Esophagus muscularis mucosa (tissue), 4 donors: ENCODE results near the gene GMPR. TPM values are rescaled to one million over a fixed set of nuclear protein-coding genes. Genes with fewer than 3 reads are reported as not detected.

Experiments used
- DNase-seq: peaks from one replicate; pipeline ENCODE4 v3.0.0-alpha.2; 2017; ENCODE audit errors: extremely low spot score
- H3K27ac ChIP-seq, 4 donors: fragments of 200-600 bp; sonication (generic); replicated peaks in 1 of 4; 1 replicate in 3 of 4; 2 replicates in 1 of 4; pipeline ENCODE4 v1.5.1; 2016 to 2019; ENCODE audit warnings: mild to moderate bottlenecking in 1 of 4
- H3K27me3 ChIP-seq, 4 donors: fragments of 200-600 bp; sonication (generic); one replicate each; pipeline versions ENCODE4 v1.5.1 to v1.6.0; 2016 to 2019
- H3K36me3 ChIP-seq, 4 donors: fragments of 200-600 bp; sonication (generic); one replicate each; pipeline ENCODE4 v1.5.1; 2016 to 2019
- H3K4me1 ChIP-seq, 4 donors: fragments of 200-600 bp; sonication (generic); one replicate each; pipeline ENCODE4 v1.5.1; 2016 to 2019
- H3K4me3 ChIP-seq, 4 donors: fragments of 200-600 bp; sonication (generic); 1 replicate in 2 of 4; 2 replicates in 2 of 4; pipeline ENCODE4 v1.5.1; 2016 to 2019; ENCODE audit warnings: mild to moderate bottlenecking in 4 of 4, moderate library complexity in 1 of 4
- H3K9me3 ChIP-seq, 4 donors: fragments of 200-600 bp; sonication (generic); 1 replicate in 3 of 4; 2 replicates in 1 of 4; pipeline ENCODE4 v1.5.1; 2016 to 2019
- EP300 ChIP-seq: sonication (generic); formaldehyde crosslinking; IDR thresholded peaks from one replicate; pipeline ENCODE4 v1.6.1; 2017; ENCODE audit warnings: antibody characterized with exemption
- POLR2A ChIP-seq: fragments of 450-650 bp; IDR thresholded peaks from one replicate; pipeline ENCODE4 v1.6.1; 2017; ENCODE audit warnings: antibody characterized with exemption, moderate library complexity, mild to moderate bottlenecking, low read depth
- POLR2AphosphoS5 ChIP-seq, 2 donors: sonication (generic); formaldehyde crosslinking; IDR thresholded peaks; one replicate each; pipeline ENCODE4 v1.6.1; 2017; ENCODE audit warnings: antibody characterized with exemption in 2 of 2
- WGBS: methylation state at CpG from one replicate; pipeline ENCODE4 v1.1.5; 2018; 5-methylcytosine and 5-hydroxymethylcytosine counted together
- intact Hi-C: fragments of 100-400 bp; cut with DNase I; formaldehyde crosslinking; loops from one replicate; pipeline ENCODE4 v1.15.1; 2023
- total RNA-seq, 4 donors: library from RNA; depleted of rRNA; stranded (reverse); fragments of >200 nt; gene quantifications; one replicate each; pipeline versions ENCODE4 v1.1.0 to v1.2.1, GENCODE V29; 2016
- TF ChIP-seq, protein P1 (sequence below), 3 experiments: fragments of 200-600 bp in 2 of 3; fragments of 450-650 bp in 1 of 3; sonication (generic) in 2 of 3; IDR thresholded peaks; one replicate each; pipeline ENCODE4 v1.5.1; 2017 to 2019; ENCODE audit warnings: antibody characterized with exemption in 3 of 3, mild to moderate bottlenecking in 2 of 3, moderate library complexity in 1 of 3

GMPR gene
- total RNA-seq, 4 donors from 2014 or later = 32.8 to 69.7 (median 52.0) TPM

- Histone ChIP-seq H3K4me1 (no peaks in the 10 kb centered on the region), H3K4me3 (no peak overlapping the region), H3K36me3 (peaks cover 0 to 52% (median 26%) of the 10 kb centered on the region in 4 donors), H3K27ac (no peak overlapping the region), H3K9me3 (no peaks in the 10 kb centered on the region), H3K27me3 (no peaks in the 10 kb centered on the region)
- WGBS = 93% methylated on average over 6 of the region's 6 CpGs
- DNase-seq = no peak
- intact Hi-C loops = no loop called here
- TF ChIP-seq EP300 (no peak), POLR2A (no peak)
Observed at GRCh38 chr6:16291739-16292138, 53.4 kb downstream of the GMPR start.

DNA sequence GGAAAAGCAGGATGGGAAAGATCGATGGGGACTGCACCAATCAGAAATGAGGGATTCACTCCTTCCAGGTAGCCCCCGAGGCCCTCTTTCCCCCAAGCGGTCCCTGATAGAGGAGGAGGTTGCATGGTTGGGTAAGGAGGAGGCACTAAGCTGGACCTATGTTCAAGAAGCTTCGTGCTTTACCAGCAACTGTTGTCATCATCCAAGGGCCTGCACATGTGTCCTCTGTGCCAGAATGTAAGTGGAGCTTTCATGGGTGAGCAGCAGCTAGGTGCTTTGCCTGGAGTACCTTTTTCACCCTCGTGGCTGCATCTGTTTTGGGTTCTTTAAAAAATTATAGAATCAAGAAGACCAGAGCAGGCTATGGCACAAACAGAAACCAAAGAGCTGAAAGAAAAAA is 54.0 kb downstream of the GMPR start:
- no peak overlapping the region for H3K27ac ChIP-seq
- no peaks in the 10 kb centered on the region for H3K9me3 ChIP-seq
- DNase-seq = no peak
- WGBS = 95% methylated on average over 5 of the region's 5 CpGs
- peaks cover 0 to 47% (median 27%) of the 10 kb centered on the region in 4 donors for H3K36me3 ChIP-seq
- no peak overlapping the region for H3K4me3 ChIP-seq
- no peaks in the 10 kb centered on the region for H3K27me3 ChIP-seq
- H3K4me1 ChIP-seq = no peaks in the 10 kb centered on the region
- TF ChIP-seq EP300 = no peak
- TF ChIP-seq POLR2A = no peak
- TF ChIP-seq, protein P1, sequence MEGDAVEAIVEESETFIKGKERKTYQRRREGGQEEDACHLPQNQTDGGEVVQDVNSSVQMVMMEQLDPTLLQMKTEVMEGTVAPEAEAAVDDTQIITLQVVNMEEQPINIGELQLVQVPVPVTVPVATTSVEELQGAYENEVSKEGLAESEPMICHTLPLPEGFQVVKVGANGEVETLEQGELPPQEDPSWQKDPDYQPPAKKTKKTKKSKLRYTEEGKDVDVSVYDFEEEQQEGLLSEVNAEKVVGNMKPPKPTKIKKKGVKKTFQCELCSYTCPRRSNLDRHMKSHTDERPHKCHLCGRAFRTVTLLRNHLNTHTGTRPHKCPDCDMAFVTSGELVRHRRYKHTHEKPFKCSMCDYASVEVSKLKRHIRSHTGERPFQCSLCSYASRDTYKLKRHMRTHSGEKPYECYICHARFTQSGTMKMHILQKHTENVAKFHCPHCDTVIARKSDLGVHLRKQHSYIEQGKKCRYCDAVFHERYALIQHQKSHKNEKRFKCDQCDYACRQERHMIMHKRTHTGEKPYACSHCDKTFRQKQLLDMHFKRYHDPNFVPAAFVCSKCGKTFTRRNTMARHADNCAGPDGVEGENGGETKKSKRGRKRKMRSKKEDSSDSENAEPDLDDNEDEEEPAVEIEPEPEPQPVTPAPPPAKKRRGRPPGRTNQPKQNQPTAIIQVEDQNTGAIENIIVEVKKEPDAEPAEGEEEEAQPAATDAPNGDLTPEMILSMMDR (IDR thresholded peaks at IDR 0.05) = no peak
- TF ChIP-seq POLR2AphosphoS5 (IDR thresholded peaks at IDR 0.05) = no peak
- intact Hi-C loops = no loop called here

- no peak overlapping the region for H3K27ac ChIP-seq
- H3K4me3 ChIP-seq = no peak overlapping the region
- H3K27me3 ChIP-seq = no peaks in the 10 kb centered on the region
- H3K9me3 ChIP-seq = no peaks in the 10 kb centered on the region
- TF ChIP-seq POLR2AphosphoS5 (IDR thresholded peaks at IDR 0.05) (no peak), POLR2A (no peak), EP300 (no peak)
- TF ChIP-seq, protein P1 (IDR thresholded peaks at IDR 0.05) = no peak
- intact Hi-C loops = no loop called here
- H3K4me1 ChIP-seq = no peaks in the 10 kb centered on the region
- DNase-seq = no peak
- 65% methylated on average over 8 of the region's 8 CpGs for WGBS
- H3K36me3 ChIP-seq = peaks cover 0 to 47% (median 32%) of the 10 kb centered on the region in 4 donors
Observed at GRCh38 chr6:16292942-16293341, 54.6 kb downstream of the GMPR start.

- no peaks in the 10 kb centered on the region for H3K27me3 ChIP-seq
- no peaks in the 10 kb centered on the region for H3K9me3 ChIP-seq
- peaks cover 0 to 53% (median 37%) of the 10 kb centered on the region in 4 donors for H3K36me3 ChIP-seq
- H3K4me1 ChIP-seq = no peaks in the 10 kb centered on the region
- intact Hi-C loops = no loop called here
- WGBS = 92% methylated on average over 10 of the region's 10 CpGs
- no peak overlapping the region for H3K27ac ChIP-seq
- DNase-seq = no peak
- H3K4me3 ChIP-seq = no peak overlapping the region
- TF ChIP-seq POLR2A = no peak
- TF ChIP-seq EP300 = no peak
- no peak for TF ChIP-seq POLR2AphosphoS5 (IDR thresholded peaks at IDR 0.05)
- TF ChIP-seq, protein P1 (IDR thresholded peaks at IDR 0.05) = no peak
Observed at GRCh38 chr6:16294371-16294770, 56.0 kb downstream of the GMPR start.

- Histone ChIP-seq H3K4me1 (no peaks in the 10 kb centered on the region), H3K36me3 (peaks cover 0 to 53% (median 35%) of the 10 kb centered on the region in 4 donors), H3K27me3 (no peaks in the 10 kb centered on the region), H3K9me3 (no peaks in the 10 kb centered on the region), H3K4me3 (no peak overlapping the region), H3K27ac (no peak overlapping the region)
- intact Hi-C loops = no loop called here
- DNase-seq = no peak
- TF ChIP-seq POLR2A = no peak
- TF ChIP-seq EP300 = no peak
- TF ChIP-seq, protein P1 (IDR thresholded peaks at IDR 0.05) = no peak
- TF ChIP-seq POLR2AphosphoS5 (IDR thresholded peaks at IDR 0.05) = no peak
- 92% methylated on average over 15 of the region's 15 CpGs for WGBS
Observed at GRCh38 chr6:16295060-16295459, 56.7 kb downstream of the GMPR start.
